Activated CD8-positive, alpha-beta memory T cell treated with anti-CD3 and anti-CD28 coated beads for 1 hour (primary cell): ENCODE measurements around the gene HAVCR2.
"Not testable (repeated sequence)": the region's sequence is repeated elsewhere in the genome, so short reads cannot be mapped to it uniquely, and the experiment has no call there.

Experiments used
- DNase-seq, 2 donors: peaks; one replicate each; pipeline ENCODE4 v3.0.0-alpha.2; 2020; ENCODE audit warnings: low read depth in 1 of 2; ENCODE audit errors: extremely low read depth in 1 of 2

HAVCR2 gene

DNA sequence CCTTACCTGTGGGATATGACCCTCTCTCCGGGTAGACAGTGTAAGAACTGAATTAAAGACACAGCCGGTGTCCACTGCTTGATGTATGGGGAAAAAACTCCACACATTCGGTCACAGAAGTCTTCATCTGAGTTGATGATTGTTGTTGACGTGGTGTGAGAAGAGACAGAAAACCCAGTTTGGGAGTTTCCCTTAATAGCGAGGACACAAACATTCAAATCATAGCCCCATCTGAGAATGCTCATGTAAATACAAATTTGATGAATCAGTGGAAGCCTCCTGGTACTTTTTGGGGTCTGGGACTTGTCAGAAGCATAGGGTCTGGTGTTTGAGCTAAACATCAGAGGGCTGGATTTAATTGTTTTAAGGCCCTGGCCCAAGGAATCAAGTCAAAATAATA lies 60.9 kb downstream of the HAVCR2 start:
- DNase-seq, result no peak

DNA sequence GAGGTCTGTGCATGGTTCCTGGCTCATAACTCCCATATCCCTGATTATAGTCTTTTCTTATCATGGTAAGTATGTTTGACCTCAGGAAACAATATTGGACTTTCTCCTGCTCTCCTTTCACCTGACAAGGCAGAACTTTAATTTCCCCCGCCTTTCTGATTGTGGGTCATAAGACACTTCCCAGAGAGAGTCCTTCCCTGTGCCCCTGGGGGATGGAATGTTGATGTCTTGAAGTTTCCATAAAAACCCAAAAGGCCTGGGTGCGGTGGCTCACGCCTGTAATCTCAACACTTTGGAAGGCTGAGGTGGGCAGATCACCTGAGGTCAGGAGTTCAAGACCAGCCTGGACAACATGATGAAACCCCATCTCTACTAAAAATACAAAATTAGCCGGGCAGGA lies 61.8 kb downstream of the HAVCR2 start:
- DNase-seq, result not testable (repeated sequence)

DNA sequence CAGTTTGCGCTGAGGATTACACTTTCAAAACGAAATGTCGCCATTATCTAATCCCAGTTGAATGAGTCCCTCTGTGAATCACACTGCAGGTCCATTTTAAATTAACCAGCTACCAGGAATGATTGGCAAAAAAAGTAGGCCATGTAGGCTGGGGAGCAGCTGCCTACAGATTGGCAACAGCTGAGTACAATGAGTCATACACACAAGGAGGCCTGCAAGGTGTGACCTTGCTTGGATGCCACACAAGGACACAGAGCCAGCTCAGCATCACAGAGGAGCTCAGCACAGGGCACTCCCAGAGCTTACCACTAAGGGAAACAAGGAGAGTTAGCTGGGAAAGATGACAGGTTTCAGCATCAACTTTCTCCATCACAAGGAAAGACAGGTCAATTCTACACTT lies 62.8 kb downstream of the HAVCR2 start:
- DNase-seq, result no peak

DNA sequence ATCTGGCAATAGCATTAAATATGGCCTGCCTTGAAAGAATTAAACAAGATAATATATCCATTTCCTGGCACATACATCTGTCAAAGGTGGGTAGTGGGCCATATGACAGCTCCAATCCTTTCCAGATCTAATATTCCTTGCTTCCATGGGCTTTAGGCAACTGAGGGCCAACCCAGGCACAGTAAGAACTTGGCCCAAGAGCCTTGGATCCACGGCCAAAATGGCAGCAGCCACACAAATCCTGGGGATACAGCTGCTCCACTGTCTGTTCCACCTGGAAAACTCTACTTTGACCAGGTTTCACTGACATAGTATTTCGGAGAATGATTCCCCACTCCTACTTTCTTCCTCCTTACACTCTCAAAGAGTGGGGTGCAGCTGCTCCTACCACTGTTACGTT lies 63.2 kb downstream of the HAVCR2 start:
- no peak for DNase-seq

DNA sequence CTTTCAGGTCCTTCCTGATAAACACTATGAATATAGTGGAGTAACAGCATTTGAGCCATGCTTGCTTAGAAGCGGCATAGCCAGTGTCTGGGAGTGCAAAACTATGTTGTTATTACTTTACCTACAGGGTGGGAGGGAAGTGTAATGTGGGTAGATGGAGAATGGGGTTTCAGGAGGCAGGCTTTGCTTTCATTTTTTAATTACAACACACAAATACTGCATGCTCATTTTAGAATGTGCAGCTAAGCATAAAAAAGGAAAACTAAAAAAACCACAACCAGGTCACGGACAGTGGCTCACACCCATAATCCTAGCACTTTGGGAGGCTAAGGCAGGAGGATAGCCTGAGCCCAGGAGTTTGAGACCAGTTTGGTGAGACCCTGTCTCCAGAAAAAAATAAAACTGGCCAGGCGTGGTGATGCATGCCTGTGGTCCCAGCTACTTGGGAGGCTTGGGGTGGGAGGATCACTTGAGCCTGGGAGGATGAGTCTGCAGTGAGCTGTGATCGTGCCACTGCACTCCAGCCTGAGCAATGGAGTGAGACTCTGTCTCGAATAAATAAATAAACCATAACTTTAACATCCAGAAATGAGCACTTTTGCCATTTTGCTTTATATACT lies 70.2 kb downstream of the HAVCR2 start:
- DNase-seq, result no peak
